GM18511 (cell line): ENCODE measurements around the gene PRKCQ.
A peak's percentile ranks its signal among the peaks of the same experiment; 100 is the strongest.
"Not testable (repeated sequence)": the region's sequence is repeated elsewhere in the genome, so short reads cannot be mapped to it uniquely, and the experiment has no call there.

Experiments used
- ATAC-seq: cut with Tn5 transposase; IDR thresholded peaks from one replicate; pipeline ENCODE4 v1.9.1; 2021; ENCODE audit warnings: mild to moderate bottlenecking, moderate library complexity; ENCODE audit not compliant: unreplicated experiment

The PRKCQ gene

GRCh38 chr10:6464862-6465430 is 115.1 kb downstream of the PRKCQ start:
- peak; percentile 8 for ATAC-seq

- ATAC-seq, result no peak
Observed at GRCh38 chr10:6463366-6463765, 116.7 kb downstream of the PRKCQ start.

GRCh38 chr10:6461961-6462360 is 118.1 kb downstream of the PRKCQ start:
- ATAC-seq, result no peak

- ATAC-seq, result no peak
Observed at GRCh38 chr10:6460861-6461409, 119.1 kb downstream of the PRKCQ start.

GRCh38 chr10:6458814-6459213 is 121.3 kb downstream of the PRKCQ start:
- no peak for ATAC-seq

- no peak for ATAC-seq
Observed at GRCh38 chr10:6457376-6457775, 122.7 kb downstream of the PRKCQ start.

- ATAC-seq, result no peak
Observed at GRCh38 chr10:6456067-6456466, 124.0 kb downstream of the PRKCQ start.

GRCh38 chr10:6455592-6455991 is 124.5 kb downstream of the PRKCQ start:
- no peak for ATAC-seq

GRCh38 chr10:6446711-6447110 is 133.4 kb downstream of the PRKCQ start:
- ATAC-seq, result no peak

GRCh38 chr10:6445671-6446316 is 134.3 kb downstream of the PRKCQ start:
- no peak for ATAC-seq

GRCh38 chr10:6439875-6440274 is 140.2 kb downstream of the PRKCQ start:
- not testable (repeated sequence) for ATAC-seq

GRCh38 chr10:6431861-6432260 is 148.2 kb downstream of the PRKCQ start:
- no peak for ATAC-seq

GRCh38 chr10:6431186-6431585 is 148.9 kb downstream of the PRKCQ start:
- ATAC-seq, result no peak

- ATAC-seq, result no peak
Observed at GRCh38 chr10:6430423-6430980, 149.6 kb downstream of the PRKCQ start.

GRCh38 chr10:6427357-6427959 is 152.6 kb downstream of the PRKCQ start:
- ATAC-seq, result no peak

GRCh38 chr10:6426317-6426716 is 153.8 kb downstream of the PRKCQ start:
- no peak for ATAC-seq

- ATAC-seq, result no peak
Observed at GRCh38 chr10:6423413-6424170, 156.5 kb downstream of the PRKCQ start.

GRCh38 chr10:6423004-6423403 is 157.1 kb downstream of the PRKCQ start:
- no peak for ATAC-seq

- ATAC-seq, result no peak
Observed at GRCh38 chr10:6418613-6419216, 161.4 kb downstream of the PRKCQ start.

GRCh38 chr10:6418167-6418566 is 161.9 kb downstream of the PRKCQ start:
- ATAC-seq, result no peak
